Measurements from ENCODE around the gene SERP2.

SERP2 gene

DNA sequence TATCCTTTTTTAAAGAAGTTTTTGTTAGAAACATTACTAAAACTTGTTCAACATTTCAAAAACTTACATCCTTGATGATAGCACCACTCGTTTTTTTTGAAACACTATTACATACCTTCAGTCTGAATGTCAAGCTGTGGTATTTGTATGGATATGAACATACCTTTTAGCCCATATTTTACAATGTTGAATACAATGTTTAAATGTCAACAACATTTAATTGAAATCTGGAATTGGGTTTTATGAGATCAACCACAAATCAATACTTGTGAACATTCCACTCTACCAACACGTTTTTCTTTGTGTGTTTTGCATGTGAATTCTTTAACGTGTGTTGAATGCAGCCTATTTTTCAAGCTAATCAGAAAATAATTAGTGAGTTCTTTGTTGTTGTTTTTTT, 4.7 kb downstream of the SERP2 start:
- Histone ChIP-seq H3K27ac (ENCODE audit: low read length) (no peak overlapping the region), H3K4me1 (ENCODE audit: control insufficient read depth in 1 of 2, insufficient read depth in 2 of 2, low read length in 2 of 2) (peaks cover 4 to 5% of the 10 kb centered on the region in 2 donors), H3K27me3 (ENCODE audit: low read depth, low read length) (no peaks in the 10 kb centered on the region), H3K4me3 (ENCODE audit: low read depth in 1 of 2, low read length in 2 of 2) (no peak overlapping the region), H3K36me3 (ENCODE audit: control insufficient read depth in 1 of 2, insufficient read depth in 2 of 2, low read length in 2 of 2) (peaks cover 0 to 3% of the 10 kb centered on the region in 2 donors), H3K9me3 (ENCODE audit: control insufficient read depth in 1 of 2, low read length in 2 of 2) (no peaks in the 10 kb centered on the region)

DNA sequence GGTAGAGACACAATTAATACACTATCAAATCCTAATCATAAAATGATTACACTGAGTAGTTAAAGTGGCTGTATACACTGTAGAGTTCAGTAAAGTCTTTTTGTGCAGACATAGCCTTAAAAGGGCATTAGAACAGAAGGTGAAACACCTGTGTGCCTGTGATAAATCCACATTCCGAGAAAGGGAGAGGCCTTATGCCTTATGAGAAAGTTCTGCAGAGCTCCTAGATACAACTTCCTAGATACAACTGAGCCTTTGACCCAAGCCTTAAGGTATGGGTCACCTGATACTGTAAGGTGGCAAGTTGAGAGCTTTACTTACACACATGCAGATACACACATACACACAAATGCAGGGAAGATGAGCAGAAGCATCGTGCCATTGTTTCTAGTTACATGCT, 6.3 kb downstream of the SERP2 start:
- Histone ChIP-seq H3K36me3 (ENCODE audit: control insufficient read depth in 1 of 2, insufficient read depth in 2 of 2, low read length in 2 of 2) (peaks cover 0 to 3% of the 10 kb centered on the region in 2 donors), H3K9me3 (ENCODE audit: control insufficient read depth in 1 of 2, low read length in 2 of 2) (no peaks in the 10 kb centered on the region), H3K4me3 (ENCODE audit: low read depth in 1 of 2, low read length in 2 of 2) (no peak overlapping the region), H3K4me1 (ENCODE audit: control insufficient read depth in 1 of 2, insufficient read depth in 2 of 2, low read length in 2 of 2) (peaks cover 0 to 5% of the 10 kb centered on the region in 2 donors), H3K27me3 (ENCODE audit: low read depth, low read length) (no peaks in the 10 kb centered on the region), H3K27ac (ENCODE audit: low read length) (peak overlapping the region; percentile 74)

DNA sequence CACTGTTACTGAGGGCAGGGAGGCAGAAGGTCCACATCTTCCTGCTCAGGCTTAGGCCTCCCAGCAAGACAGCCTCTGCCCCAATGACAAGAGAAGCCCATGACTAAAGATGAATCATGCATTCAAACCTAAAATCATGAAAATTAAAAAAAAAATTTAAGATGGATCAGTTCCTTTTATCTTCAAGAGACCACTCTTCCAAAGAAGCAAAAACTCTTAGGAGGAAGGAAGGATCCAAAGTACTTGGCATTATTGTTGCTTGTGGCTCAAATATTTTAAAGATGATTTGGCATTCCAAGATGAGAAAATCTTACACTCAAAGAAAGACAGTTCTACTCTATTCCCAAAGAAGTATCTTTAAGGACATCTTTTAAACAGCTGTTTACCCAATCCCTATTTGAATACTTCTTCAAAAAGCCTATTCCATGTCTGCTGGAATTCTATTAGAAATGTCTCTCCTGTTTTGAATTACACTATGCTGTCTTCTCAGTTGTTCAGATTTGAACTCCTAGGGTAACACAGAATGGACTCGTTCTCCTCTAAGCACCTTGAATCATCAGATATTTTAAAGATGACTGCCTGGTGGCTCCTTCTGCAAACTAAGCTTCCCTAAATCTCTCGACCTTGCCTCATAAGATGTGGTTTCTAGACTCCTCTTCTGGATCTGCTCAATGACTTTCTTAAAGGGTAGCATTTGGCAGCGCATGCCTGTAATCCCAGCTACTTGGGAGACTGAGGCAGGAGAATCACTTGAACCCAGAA, 7.0 kb downstream of the SERP2 start:
- H3K27me3 ChIP-seq (ENCODE audit: low read depth, low read length) = no peaks in the 10 kb centered on the region
- H3K9me3 ChIP-seq (ENCODE audit: control insufficient read depth in 1 of 2, low read length in 2 of 2) = no peaks in the 10 kb centered on the region
- H3K4me1 ChIP-seq (ENCODE audit: control insufficient read depth in 1 of 2, insufficient read depth in 2 of 2, low read length in 2 of 2) = peaks cover 0 to 5% of the 10 kb centered on the region in 2 donors
- H3K4me3 ChIP-seq (ENCODE audit: low read depth in 1 of 2, low read length in 2 of 2) = no peak overlapping the region
- H3K36me3 ChIP-seq (ENCODE audit: control insufficient read depth in 1 of 2, insufficient read depth in 2 of 2, low read length in 2 of 2) = peaks cover 0 to 3% of the 10 kb centered on the region in 2 donors
- peak overlapping the region; percentile 7 for H3K27ac ChIP-seq (ENCODE audit: low read length)

DNA sequence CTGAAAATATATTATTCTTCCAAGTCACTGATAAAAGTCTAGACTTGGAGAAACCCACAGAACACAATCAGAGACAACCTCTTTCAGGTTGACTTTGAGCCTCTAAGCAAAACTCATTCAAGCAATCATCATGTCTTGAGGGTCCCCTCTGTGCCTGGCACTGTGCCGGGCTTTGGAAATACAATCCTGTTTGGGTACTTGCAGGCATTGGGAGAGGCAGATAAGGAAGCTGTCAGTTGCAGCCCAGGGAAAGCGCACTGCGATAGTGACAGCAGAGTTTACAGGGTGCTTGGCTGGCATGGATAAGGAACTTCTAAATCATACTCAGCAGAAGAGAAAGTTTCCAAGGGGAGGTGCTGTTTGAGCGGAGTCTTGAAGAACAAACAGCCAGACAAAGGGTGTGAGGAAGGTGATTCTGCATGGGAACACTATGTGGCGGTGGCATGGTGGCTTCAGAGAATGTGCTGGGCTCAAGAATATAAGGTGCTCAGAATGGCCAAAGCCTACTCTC, 9.1 kb downstream of the SERP2 start:
- no peaks in the 10 kb centered on the region for H3K9me3 ChIP-seq (ENCODE audit: control insufficient read depth in 1 of 2, low read length in 2 of 2)
- H3K36me3 ChIP-seq (ENCODE audit: control insufficient read depth in 1 of 2, insufficient read depth in 2 of 2, low read length in 2 of 2) = peaks cover 0 to 3% of the 10 kb centered on the region in 2 donors
- peaks cover 0 to 5% of the 10 kb centered on the region in 2 donors for H3K4me1 ChIP-seq (ENCODE audit: control insufficient read depth in 1 of 2, insufficient read depth in 2 of 2, low read length in 2 of 2)
- H3K27ac ChIP-seq (ENCODE audit: low read length) = peak overlapping the region; percentile 18
- H3K4me3 ChIP-seq (ENCODE audit: low read depth in 1 of 2, low read length in 2 of 2) = no peak overlapping the region
- no peaks in the 10 kb centered on the region for H3K27me3 ChIP-seq (ENCODE audit: low read depth, low read length)

DNA sequence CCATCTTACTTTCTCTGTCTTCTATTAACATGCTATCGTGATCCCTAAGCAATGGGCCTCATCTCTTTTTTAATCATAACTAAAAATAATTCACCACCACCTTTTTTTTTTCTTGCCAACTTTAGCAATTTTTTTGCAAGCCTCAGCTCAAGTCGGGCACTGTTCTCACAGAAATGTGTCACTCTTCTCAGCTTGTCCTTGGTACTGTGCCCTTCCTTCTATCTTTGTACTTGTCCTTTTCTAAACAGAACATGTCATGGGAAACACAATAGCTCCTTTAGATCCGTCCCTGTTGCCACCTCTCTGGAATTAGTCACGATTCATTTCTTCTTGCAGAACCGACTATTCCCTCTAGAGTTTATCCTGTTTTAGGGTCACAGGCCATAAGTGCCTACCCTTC, 10.3 kb downstream of the SERP2 start:
- Histone ChIP-seq H3K27me3 (ENCODE audit: low read depth, low read length) (no peaks in the 10 kb centered on the region), H3K27ac (ENCODE audit: low read length) (no peak overlapping the region), H3K4me1 (ENCODE audit: control insufficient read depth in 1 of 2, insufficient read depth in 2 of 2, low read length in 2 of 2) (peaks cover 0 to 5% of the 10 kb centered on the region in 2 donors), H3K9me3 (ENCODE audit: control insufficient read depth in 1 of 2, low read length in 2 of 2) (no peaks in the 10 kb centered on the region), H3K4me3 (ENCODE audit: low read depth in 1 of 2, low read length in 2 of 2) (no peak overlapping the region), H3K36me3 (ENCODE audit: control insufficient read depth in 1 of 2, insufficient read depth in 2 of 2, low read length in 2 of 2) (peaks cover 0 to 3% of the 10 kb centered on the region in 2 donors)

DNA sequence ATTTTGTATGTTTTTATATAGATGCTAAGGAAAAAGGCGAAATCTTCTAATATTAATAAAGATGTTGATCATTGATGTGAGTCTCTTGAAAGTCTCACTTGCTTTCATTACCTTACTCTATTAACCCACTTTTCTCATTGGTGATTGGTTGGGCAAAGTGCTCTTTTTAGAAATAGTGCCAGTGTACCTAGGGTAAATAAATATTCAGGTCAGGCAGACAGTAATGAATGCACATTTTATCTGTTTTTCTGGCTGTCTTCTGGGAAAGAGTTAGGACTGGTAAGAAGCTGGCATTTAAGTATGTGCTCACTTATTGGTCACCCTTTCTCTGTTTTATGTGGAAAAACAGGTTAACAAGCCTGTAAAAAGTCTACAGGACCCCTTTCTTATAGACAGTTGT, 11.2 kb downstream of the SERP2 start:
- Histone ChIP-seq H3K27ac (ENCODE audit: low read length) (no peak overlapping the region), H3K27me3 (ENCODE audit: low read depth, low read length) (no peaks in the 10 kb centered on the region), H3K9me3 (ENCODE audit: control insufficient read depth in 1 of 2, low read length in 2 of 2) (no peaks in the 10 kb centered on the region), H3K4me1 (ENCODE audit: control insufficient read depth in 1 of 2, insufficient read depth in 2 of 2, low read length in 2 of 2) (no peaks in the 10 kb centered on the region), H3K36me3 (ENCODE audit: control insufficient read depth in 1 of 2, insufficient read depth in 2 of 2, low read length in 2 of 2) (peaks cover 0 to 3% of the 10 kb centered on the region in 2 donors), H3K4me3 (ENCODE audit: low read depth in 1 of 2, low read length in 2 of 2) (no peak overlapping the region)

DNA sequence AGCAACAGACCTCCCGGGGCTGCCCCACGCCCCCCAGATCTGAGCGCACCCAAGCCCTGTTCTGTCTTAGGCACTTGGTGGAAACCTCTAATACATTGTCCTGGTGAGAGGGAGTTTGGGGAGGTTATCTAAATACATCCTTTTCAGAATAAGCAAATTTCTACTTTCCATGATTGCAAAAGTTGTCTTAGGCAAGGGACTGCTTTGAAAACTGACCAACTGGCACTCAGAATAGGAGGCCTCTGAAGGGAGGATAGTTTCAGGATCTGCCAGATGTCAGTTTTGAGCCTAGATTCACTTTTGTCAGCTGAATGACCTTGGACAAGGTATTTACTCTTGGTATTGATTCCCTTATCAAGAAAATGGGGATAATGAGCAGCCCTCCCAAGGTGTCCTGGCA, 11.8 kb downstream of the SERP2 start:
- no peak overlapping the region for H3K4me3 ChIP-seq (ENCODE audit: low read depth in 1 of 2, low read length in 2 of 2)
- no peaks in the 10 kb centered on the region for H3K27me3 ChIP-seq (ENCODE audit: low read depth, low read length)
- no peaks in the 10 kb centered on the region for H3K4me1 ChIP-seq (ENCODE audit: control insufficient read depth in 1 of 2, insufficient read depth in 2 of 2, low read length in 2 of 2)
- H3K36me3 ChIP-seq (ENCODE audit: control insufficient read depth in 1 of 2, insufficient read depth in 2 of 2, low read length in 2 of 2) = no peaks in the 10 kb centered on the region
- no peak overlapping the region for H3K27ac ChIP-seq (ENCODE audit: low read length)
- no peaks in the 10 kb centered on the region for H3K9me3 ChIP-seq (ENCODE audit: control insufficient read depth in 1 of 2, low read length in 2 of 2)

DNA sequence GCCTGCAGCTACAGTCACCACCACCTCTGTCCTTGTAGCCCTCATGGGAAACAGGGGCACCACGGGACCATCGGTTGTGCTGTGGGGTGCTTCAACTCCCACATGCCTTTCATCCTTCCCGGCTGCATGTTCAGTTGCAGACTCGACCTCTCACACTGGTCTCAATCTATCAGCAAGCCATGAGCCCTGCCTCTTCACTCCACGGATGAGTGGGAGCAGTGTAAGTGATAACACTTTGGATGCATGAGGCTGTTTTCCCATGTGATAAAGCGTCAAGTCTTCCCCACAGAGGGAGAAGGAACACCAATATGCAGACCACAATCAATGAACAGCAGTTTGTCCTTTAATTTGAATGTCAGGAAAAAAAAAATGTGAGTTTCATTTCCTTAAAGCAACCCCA, 12.2 kb downstream of the SERP2 start:
- no peaks in the 10 kb centered on the region for H3K27me3 ChIP-seq (ENCODE audit: low read depth, low read length)
- no peak overlapping the region for H3K4me3 ChIP-seq (ENCODE audit: low read depth in 1 of 2, low read length in 2 of 2)
- H3K9me3 ChIP-seq (ENCODE audit: control insufficient read depth in 1 of 2, low read length in 2 of 2) = no peaks in the 10 kb centered on the region
- H3K36me3 ChIP-seq (ENCODE audit: control insufficient read depth in 1 of 2, insufficient read depth in 2 of 2, low read length in 2 of 2) = no peaks in the 10 kb centered on the region
- H3K4me1 ChIP-seq (ENCODE audit: control insufficient read depth in 1 of 2, insufficient read depth in 2 of 2, low read length in 2 of 2) = no peaks in the 10 kb centered on the region
- no peak overlapping the region for H3K27ac ChIP-seq (ENCODE audit: low read length)

DNA sequence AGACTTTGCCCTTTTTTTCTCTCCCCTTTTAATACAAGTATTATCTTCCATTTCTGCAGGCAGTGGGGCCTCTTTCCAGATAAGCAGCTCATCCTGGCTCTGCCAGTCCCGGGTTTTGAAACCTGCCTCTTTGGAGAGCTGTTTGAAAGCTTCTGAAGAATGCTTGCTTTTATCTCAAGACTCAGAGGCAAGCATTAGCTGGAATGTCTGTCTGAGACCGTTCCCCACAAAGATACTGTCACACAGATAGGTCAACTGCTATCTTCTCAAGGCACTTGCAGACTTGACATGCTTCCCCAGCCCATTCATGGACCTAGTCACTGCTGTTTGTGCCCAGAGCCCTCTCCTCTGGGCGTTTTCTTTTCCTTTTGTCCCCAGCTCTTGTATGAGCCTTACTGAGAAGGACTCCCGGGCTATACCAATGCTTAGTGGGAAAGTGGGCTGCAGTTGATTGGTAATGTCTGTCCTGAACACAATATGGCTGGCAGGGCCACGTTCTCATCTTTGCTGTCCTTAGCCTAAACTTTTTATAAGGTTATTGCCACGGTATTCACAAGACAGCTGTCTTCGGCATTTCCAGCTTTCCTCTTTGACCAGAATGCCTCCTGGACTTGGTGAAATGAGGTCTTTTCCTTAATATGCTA, 13.4 kb downstream of the SERP2 start:
- Histone ChIP-seq H3K4me3 (ENCODE audit: low read depth in 1 of 2, low read length in 2 of 2) (no peak overlapping the region), H3K4me1 (ENCODE audit: control insufficient read depth in 1 of 2, insufficient read depth in 2 of 2, low read length in 2 of 2) (no peaks in the 10 kb centered on the region), H3K27me3 (ENCODE audit: low read depth, low read length) (no peaks in the 10 kb centered on the region), H3K27ac (ENCODE audit: low read length) (no peak overlapping the region), H3K9me3 (ENCODE audit: control insufficient read depth in 1 of 2, low read length in 2 of 2) (no peaks in the 10 kb centered on the region), H3K36me3 (ENCODE audit: control insufficient read depth in 1 of 2, insufficient read depth in 2 of 2, low read length in 2 of 2) (no peaks in the 10 kb centered on the region)

DNA sequence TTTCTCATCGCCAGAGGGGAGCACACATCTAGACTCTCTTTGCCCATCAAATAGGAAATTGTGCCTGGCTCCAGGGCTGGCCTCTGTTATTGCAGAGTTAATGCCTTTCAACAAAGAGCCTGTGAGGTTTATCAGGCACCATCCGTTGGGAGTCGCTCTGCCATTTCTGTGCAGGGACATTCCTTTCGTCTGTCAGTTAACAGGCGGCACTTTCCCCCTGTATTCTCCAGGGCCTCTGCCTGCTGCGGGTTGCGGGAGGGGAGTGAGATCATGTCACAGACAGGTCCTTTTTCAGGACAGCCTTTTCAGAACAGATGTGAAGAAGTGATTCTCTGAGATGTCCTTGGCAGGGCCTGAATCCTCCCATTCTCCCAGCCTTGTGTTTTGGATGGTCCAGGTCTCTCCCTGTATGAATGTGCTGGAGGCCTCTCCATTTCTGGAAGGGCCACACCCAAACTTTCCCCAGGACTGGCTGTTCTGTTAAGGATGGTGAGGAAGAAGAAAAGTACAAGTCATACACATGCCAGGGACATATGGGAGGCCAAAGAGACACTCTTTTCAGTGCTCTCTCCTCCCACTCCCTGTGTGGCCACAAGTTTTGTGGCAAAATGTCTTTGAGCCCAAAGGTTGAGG, 14.9 kb downstream of the SERP2 start:
- Histone ChIP-seq H3K36me3 (ENCODE audit: control insufficient read depth in 1 of 2, insufficient read depth in 2 of 2, low read length in 2 of 2) (no peaks in the 10 kb centered on the region), H3K4me3 (ENCODE audit: low read depth in 1 of 2, low read length in 2 of 2) (no peak overlapping the region), H3K27ac (ENCODE audit: low read length) (no peak overlapping the region), H3K27me3 (ENCODE audit: low read depth, low read length) (no peaks in the 10 kb centered on the region), H3K4me1 (ENCODE audit: control insufficient read depth in 1 of 2, insufficient read depth in 2 of 2, low read length in 2 of 2) (no peaks in the 10 kb centered on the region), H3K9me3 (ENCODE audit: control insufficient read depth in 1 of 2, low read length in 2 of 2) (no peaks in the 10 kb centered on the region)

DNA sequence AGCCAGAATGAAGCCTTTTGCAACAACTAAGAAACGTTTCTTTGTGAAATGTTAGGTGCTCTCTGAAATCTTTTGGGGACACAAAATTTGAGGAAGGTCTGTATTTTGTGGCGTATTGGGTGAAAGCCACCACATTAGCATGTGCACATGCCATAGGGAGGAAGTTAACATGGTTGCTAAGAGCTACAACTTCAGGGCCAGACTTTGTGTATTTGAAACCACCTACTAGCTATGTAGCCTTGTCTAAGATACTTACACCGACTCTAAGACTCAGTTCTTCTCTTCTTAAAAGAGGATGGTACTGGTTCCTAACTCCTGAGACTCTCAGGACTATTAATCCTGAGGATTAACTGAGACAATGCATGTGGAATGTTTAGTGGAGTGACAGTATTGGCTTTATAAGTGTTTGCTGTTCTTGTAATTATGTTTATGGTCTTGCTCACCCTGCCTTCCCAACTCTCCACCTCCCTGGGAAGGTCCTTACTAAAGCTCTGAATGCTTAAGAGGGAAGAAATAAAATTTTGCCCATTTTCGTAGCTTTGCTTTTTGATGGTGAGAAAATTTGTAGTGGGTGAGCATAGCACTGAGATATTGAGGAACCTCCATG, 15.5 kb downstream of the SERP2 start:
- no peak overlapping the region for H3K4me3 ChIP-seq (ENCODE audit: low read depth in 1 of 2, low read length in 2 of 2)
- no peak overlapping the region for H3K27ac ChIP-seq (ENCODE audit: low read length)
- no peaks in the 10 kb centered on the region for H3K9me3 ChIP-seq (ENCODE audit: control insufficient read depth in 1 of 2, low read length in 2 of 2)

More for the DNA sequence above, 15.5 kb downstream of the SERP2 start:
- Histone ChIP-seq H3K27me3 (ENCODE audit: low read depth, low read length) (no peaks in the 10 kb centered on the region), H3K4me1 (ENCODE audit: control insufficient read depth in 1 of 2, insufficient read depth in 2 of 2, low read length in 2 of 2) (no peaks in the 10 kb centered on the region), H3K36me3 (ENCODE audit: control insufficient read depth in 1 of 2, insufficient read depth in 2 of 2, low read length in 2 of 2) (no peaks in the 10 kb centered on the region)
